Activated CD8-positive, alpha-beta memory T cell treated with anti-CD3 and anti-CD28 coated beads for 36 hours (primary cell): ENCODE results near the gene EFHC1. TPM values are rescaled to one million over a fixed set of nuclear protein-coding genes. Genes with fewer than 3 reads are reported as not detected.

Experiments
- CTCF ChIA-PET: fragments of 350-600 bp; sonication (Branson Sonifier 250); formaldehyde crosslinking; loops from one replicate; lab custom pipeline; 2021; ENCODE audit warnings: antibody characterized with exemption; lab: Charles Lee
- POLR2A ChIA-PET: fragments of 350-600 bp; sonication (Branson Sonifier 250); formaldehyde crosslinking; loops from one replicate; lab custom pipeline; 2021; ENCODE audit warnings: antibody characterized with exemption; lab: Charles Lee
- total RNA-seq, 2 experiments: library from RNA; stranded (reverse); gene quantifications; one replicate each; pipeline ENCODE4 v1.2.3, GENCODE V29; 2021

EFHC1 gene
- total RNA-seq, 2 experiments from 2014 or later, result 2.6 to 3.2 TPM

- CTCF ChIA-PET, result no interaction called here
Measured at GRCh38 chr6:52524918-52525317, 104.8 kb downstream of the EFHC1 start.

DNA sequence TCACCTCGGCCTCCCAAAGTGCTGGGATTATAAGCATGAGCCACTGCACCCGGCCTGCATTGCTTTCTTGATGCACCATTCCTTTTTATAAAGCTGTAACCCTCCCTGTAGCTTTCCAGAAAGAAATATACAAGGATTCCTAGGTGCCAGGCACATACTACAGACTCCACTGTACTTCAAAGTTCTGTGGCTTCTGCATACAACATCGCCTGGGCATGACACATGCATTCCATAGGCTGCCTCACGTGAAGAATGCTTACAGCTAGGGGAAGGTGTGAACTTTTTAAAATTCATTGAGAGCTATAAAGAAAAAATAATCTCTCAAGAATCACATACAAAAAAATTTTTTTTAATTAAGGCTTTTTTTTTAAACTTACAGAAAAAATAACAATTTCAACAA is 106.5 kb downstream of the EFHC1 start:
- CTCF ChIA-PET, result no interaction called here
- POLR2A ChIA-PET, result no interaction called here

More at GRCh38 chr6:52524918-52525317, 104.8 kb downstream of the EFHC1 start:
- POLR2A ChIA-PET, result no interaction called here

GRCh38 chr6:52527436-52527835 is 107.3 kb downstream of the EFHC1 start:
- POLR2A ChIA-PET, result no interaction called here
- CTCF ChIA-PET, result no interaction called here

DNA sequence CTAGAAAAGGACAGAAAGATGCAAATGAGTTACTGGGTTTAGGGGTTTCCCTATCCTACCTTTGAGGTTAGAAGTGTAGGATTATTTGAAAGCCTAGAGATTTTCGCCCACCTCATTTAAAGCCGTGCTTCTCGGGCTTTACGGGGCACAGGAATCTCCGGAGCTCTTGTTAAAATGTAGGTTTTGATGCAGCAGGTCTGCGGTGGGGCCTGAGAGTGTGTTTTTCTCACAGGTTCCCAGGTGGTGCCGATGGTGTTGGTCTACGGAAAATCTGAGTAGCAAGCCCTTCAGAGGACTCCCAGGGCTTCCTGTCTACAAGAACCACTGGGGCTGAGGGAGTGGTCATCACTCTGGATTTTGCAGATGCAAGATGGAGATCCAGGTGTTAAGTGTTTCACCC is 109.2 kb downstream of the EFHC1 start:
- POLR2A ChIA-PET, result no interaction called here
- CTCF ChIA-PET, result no interaction called here

- ChIA-PET CTCF (no interaction called here), POLR2A (no interaction called here)
Measured at GRCh38 chr6:52530351-52530750, 110.2 kb downstream of the EFHC1 start.

- POLR2A ChIA-PET, result no interaction called here
- CTCF ChIA-PET, result no interaction called here
Measured at GRCh38 chr6:52531396-52531795, 111.3 kb downstream of the EFHC1 start.

DNA sequence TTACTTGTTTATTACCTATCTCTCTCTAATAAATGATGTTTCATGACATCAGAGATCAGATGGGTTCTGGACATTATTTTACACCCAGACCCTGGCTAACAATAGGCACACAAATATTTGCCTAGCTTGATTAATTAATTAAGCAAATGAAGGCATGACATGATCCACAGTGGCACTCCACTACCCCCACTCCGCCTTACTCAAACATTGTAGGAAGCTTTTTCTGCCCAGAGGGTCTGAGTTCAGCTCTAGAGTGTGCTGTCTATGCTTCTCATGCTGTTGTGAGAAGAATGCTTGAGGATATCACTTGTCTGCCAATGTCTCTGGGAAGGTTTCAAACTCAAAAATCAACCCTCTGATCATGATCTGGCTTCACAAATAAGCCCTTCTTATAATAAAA is 111.7 kb downstream of the EFHC1 start:
- ChIA-PET CTCF (no interaction called here), POLR2A (no interaction called here)

DNA sequence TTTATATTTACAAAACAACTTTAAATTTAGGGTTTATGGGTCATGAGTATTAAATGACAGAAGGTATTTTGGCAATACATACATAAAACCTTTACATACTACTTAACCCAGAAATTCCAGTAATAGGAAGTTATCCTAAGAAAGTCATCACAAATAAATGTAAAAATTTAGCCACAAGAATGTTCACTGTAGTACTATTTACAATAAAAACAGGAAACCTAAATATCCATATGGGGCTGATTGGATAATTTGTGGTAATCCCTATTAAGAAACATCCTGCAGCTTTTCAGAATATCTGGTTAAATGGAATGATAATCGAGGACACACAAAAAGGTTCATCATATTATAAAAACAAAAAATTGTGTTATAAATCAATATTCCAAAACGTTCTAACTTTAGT is 112.3 kb downstream of the EFHC1 start:
- POLR2A ChIA-PET, result no interaction called here
- CTCF ChIA-PET, result no interaction called here

DNA sequence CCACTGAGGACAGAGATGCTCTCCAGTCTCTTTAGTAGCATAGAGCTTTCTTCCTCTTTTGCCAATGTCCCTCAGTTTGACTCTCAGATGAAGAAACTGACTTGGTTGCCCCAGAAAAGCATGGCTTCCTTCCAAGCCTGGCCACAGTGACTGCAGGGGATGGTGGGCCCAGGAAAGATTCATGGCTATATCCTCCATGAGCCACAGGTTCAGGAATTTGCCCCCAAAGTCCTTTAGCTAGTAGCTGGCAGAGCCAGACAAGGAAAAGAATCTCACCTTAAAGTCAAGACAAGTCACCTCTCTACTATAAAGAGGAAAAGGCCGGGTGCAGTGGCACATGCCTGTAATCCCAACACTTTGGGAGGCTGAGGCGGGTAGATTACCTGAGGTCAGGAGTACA is 113.3 kb downstream of the EFHC1 start:
- ChIA-PET CTCF (no interaction called here), POLR2A (no interaction called here)

DNA sequence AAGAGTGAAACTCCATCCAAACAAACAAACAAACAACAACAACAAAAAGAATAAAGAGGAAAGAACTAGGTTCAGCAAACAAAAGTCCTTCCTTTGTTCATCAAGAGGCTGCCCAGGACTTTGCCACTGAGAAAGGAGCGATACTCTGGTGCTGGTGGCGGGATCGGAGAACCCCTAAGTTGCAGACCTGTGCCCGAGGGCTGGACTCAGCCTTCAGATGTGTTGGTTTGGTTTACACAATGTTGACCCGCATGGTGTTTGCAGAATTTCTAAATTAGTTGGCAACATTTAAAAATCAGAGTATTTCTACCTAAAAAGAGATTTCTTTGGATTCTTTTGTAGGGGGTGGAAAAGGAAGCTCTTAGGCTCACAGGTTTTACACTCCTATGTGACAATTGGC is 114.2 kb downstream of the EFHC1 start:
- ChIA-PET CTCF (no interaction called here), POLR2A (no interaction called here)

DNA sequence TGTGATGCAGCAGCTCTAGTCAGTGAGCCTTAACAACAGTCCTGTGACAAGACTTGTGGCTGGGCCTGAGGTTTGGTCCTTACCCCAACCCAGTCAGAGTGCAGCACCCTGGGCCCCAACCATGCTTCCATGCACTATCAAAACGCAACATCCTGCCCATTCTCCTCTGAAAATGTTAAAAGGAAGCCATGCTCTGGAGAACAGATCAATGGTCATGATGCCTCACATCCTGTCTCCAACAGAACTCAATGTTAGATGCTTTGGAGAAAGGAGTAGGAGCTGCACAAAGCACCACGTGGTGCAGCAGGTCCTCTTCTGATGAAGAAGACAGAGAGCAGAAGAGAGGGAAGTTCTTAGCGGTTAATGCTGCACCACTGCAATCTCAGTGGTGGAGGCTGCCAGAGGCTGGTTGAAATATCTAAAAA is 114.8 kb downstream of the EFHC1 start:
- POLR2A ChIA-PET, result interaction anchor here (0.6 kb wide), 1 partner anchor 265 kb away, joined by 3 read pairs; no protein-coding TSS in a partner anchor
- CTCF ChIA-PET, result interaction anchor here (0.9 kb wide), 1 partner anchor 28 kb away, joined by 4 read pairs; no protein-coding TSS in a partner anchor

- ChIA-PET CTCF (interaction anchor here (0.9 to 2.1 kb wide), 2 partner anchors 29 to 40 kb away, joined by 4 to 6 read pairs; no protein-coding TSS in a partner anchor), POLR2A (interaction anchor here (0.6 to 1.4 kb wide), 2 partner anchors 41 to 265 kb away, joined by 3 to 4 read pairs; partner anchors contain the start of gene TRAM2)
Measured at GRCh38 chr6:52535711-52536423, 115.7 kb downstream of the EFHC1 start.

DNA sequence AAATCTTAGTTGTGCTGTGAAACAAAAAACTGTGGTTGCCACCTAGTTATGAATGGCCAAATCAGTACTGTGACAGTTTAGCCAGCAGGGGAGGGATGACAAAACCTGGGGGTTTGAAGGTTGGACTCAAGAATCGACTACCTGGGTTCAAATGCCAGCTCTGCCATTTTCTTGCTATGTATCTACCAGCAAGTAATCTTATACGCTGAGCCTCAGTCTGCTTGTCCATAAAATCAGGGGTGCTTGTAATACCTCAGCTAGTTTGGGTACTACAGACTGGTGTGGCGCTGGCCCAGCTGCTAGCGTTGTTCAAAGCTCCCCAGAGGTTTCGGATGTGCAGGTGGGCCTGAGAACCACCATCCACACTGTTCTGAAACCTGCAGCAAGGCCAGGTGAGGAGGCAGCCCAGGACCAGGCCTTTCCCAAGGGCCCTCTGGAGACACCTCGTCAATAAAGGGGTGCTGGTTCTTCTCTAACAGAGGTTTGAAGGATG is 116.3 kb downstream of the EFHC1 start:
- ChIA-PET CTCF (interaction anchor here (2.1 kb wide), 1 partner anchor 39 kb away, joined by 6 read pairs; no protein-coding TSS in a partner anchor), POLR2A (interaction anchor here (1.4 kb wide), 1 partner anchor 40 kb away, joined by 4 read pairs; the partner anchor contains the start of gene TRAM2)

- POLR2A ChIA-PET, result interaction anchor here (1.4 kb wide), 1 partner anchor 39 kb away, joined by 4 read pairs; the partner anchor contains the start of gene TRAM2
- CTCF ChIA-PET, result interaction anchor here (0.5 to 2.1 kb wide), 2 partner anchors 26 to 38 kb away, joined by 3 to 6 read pairs; no protein-coding TSS in a partner anchor
Measured at GRCh38 chr6:52537001-52537753, 117.0 kb downstream of the EFHC1 start.

DNA sequence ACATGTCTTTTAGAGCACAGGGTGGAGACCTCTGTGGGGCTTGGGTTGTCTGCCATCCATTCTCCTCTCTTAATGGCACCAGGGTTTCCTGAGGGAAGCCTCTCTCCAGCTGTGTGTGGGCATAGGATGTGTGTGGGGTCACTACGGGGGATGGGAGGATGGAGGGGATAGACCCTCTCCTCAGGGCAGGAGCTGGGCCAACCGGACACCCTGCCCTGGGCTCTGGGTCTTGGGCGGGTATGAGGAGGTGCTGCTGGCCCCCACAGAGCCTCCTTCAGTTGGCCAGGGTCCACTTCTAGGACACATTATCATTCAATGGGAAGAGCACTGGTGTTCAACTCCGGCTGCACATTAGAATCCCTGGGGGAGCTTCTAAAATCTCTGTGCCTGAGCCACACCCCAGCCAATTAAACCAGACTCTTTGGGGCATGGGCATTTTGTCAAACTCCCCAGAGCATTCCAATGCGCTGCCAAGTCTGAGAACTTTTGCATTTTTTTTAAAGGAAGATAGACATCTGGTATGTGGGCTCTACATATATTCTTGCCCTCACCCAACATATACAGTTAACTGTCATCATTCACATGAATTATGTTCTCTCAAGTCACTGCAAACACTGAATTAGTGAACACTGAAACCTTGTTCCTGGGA is 118.2 kb downstream of the EFHC1 start:
- CTCF ChIA-PET, result no interaction called here
- POLR2A ChIA-PET, result no interaction called here

DNA sequence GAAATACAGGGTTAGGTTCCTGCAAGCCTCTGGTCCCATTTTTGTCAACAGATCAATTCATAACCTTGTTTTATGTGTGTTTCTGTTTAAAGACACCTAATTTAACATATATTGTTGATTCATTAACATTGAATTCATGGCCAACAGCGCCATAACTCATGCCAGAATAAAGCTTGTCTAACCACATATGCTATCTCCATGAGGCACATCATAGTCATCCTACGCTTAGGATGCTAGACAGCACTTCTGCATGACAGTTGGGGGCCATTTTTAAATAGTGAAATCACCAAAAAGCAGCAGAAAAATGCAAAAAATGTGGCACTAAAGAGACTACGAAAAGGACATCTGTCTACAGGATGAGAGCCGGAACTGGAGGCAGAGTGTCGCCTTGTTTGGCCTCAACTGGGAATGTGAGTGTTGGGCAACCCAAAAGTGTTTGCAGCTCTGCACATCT is 118.8 kb downstream of the EFHC1 start:
- POLR2A ChIA-PET, result no interaction called here
- CTCF ChIA-PET, result no interaction called here

DNA sequence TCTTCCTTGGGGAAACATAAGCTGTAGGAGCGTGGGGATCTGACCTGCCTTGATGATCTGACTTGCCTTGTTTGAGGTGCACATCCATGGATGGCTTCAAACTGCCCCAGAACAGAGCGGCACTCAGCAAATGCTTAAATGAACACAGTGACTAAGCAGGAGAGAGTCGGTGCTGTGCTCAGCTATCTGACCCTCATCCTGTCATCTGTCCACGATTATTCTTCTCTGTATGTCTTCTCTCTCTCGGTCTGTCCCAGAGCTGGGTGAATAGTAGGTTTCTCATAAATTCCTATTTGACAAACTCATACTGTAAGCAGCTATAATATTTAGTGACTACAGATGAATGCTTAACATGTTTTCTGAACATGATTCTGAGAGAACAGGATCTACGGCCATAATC is 119.5 kb downstream of the EFHC1 start:
- CTCF ChIA-PET, result no interaction called here
- POLR2A ChIA-PET, result no interaction called here

- ChIA-PET CTCF (no interaction called here), POLR2A (no interaction called here)
Measured at GRCh38 chr6:52540286-52540902, 120.3 kb downstream of the EFHC1 start.

DNA sequence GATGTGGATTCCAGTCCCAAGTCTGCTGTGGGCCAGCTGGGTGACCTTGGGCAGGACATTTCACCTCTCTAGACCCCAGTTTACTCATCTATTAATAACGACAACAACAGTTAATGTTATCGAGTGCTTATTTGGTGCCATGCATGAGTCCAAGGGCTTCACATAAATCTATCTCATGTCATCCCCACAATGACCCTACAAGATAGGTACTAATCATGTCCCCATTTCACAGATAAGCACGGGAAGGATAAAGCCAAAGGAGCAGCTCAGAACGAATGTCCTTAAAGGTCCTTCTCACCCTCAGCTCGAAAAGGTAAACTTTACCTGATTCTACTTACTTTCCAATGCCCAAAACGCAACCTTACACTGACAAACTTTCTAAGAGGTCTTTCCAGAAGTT is 121.0 kb downstream of the EFHC1 start:
- ChIA-PET POLR2A (no interaction called here), CTCF (interaction anchor here (0.7 kb wide), 1 partner anchor 778 kb away, joined by 3 read pairs; no protein-coding TSS in a partner anchor)
